NCI-H526 (cell line): ENCODE results near the gene PODNL1.
"Not testable (repeated sequence)": the region's sequence is repeated elsewhere in the genome, so short reads cannot be mapped to it uniquely, and the experiment has no call there.

Experiments used
- DNase-seq, 2 experiments: peaks; one replicate each; lab custom pipeline; 2025; lab: John Stamatoyannopoulos, UW

Gene PODNL1

GRCh38 chr19:13923194-13923987, 14.8 kb downstream of the PODNL1 start:
- no peak for DNase-seq

DNA sequence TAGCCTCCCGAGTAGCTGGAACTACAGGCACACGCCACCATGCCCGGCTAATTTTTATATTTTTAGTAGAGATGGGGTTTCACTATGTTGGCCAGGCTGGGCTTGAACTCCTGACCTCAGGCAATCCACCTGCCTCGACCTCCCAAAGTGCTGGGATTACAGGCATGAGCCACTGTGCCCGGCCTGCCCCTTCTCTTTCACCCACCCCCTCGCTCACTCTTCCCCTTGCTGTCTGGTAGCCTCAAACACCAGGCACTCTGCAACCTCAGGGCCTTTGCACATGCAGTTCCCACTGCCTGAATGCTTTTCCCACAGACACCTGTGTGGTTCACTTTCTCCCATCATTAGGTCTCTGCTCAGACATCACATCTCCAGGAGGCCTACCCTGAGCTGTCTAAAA, 16.1 kb downstream of the PODNL1 start:
- not testable (repeated sequence) for DNase-seq

DNA sequence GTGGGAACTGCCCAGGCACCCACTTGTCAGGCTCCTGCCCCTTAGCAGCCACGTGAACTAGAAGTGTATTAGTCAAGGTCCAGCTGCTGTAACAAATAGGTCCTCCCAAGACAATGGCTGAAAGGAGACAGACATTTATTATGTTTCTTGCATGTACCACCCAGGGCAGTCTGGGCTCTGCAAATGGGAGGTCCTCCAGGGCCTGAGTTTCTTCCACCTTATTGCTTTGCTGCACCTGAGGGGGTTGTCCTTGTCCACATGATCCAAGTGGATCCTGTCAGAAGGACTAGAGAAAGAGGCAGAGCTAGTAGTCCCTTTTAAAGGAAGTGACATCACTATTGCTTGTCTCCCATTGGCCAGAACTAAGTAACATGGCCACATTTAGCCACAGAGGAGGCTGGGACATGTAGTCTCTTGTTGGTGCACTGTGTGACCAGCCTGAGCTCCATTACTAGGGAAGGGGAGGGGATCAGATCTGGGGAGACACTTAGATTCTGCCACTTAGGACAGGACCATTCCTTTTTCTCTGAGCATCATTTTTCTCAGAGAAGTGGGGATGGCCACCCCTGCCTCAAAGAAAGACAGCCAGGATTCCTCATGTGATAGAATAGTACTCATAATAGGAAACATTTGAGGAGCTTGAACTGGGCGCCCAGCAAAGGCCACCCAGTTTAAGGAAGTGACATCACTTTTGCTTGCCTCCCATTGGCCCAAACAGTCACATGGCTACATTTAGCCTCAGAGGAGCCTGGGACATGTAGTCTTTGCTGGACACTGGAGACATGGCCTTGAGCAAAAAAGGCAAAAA, 17.1 kb downstream of the PODNL1 start:
- peak; percentile 33 to 56 for DNase-seq

DNA sequence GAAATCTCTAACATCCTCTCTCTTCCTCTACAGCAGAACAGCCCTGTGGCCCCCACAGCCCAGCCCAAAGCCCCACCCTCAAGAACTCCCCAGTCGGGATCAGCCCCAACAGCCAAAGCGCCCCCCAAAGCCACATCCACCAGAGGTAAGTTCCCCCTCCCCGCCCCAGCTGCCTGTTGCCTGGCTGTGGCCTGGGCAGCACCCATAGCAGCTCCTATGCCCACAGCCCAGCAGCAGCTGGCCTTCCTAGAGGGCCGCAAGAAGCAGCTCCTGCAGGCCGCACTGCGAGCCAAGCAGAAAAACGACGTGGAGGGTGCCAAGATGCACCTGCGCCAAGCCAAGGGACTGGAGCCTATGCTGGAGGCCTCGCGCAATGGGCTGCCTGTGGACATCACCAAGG, 17.7 kb downstream of the PODNL1 start:
- DNase-seq = no peak

- DNase-seq = no peak
These were observed 19.3 kb downstream of the PODNL1 start for GRCh38 chr19:13918726-13919411.

GRCh38 chr19:13917888-13918406, 20.3 kb downstream of the PODNL1 start:
- no peak for DNase-seq

DNA sequence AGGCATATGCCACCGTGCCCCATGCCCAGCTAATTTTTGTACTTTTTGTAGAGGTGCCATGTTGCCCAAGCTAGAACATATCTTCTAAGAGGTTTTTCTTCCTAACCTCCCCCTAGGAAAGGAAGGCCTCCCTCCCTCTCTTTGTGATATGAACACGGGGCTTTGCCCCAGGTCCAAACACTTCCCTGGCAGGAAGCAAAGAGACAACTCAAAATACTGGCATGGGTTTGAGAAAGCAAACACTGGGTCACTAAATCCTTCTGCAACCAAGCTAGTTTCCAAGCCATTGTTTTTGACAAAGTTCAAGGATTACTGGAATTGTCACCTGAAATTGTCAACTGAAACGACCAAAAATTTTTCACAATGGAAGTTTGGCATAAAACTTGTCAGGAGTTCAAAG, 23.4 kb downstream of the PODNL1 start:
- no peak for DNase-seq

GRCh38 chr19:13913352-13913751, 24.9 kb downstream of the PODNL1 start:
- DNase-seq = no peak

GRCh38 chr19:13909430-13909829, 28.8 kb downstream of the PODNL1 start:
- no peak for DNase-seq

- no peak for DNase-seq
These were observed 29.5 kb downstream of the PODNL1 start for GRCh38 chr19:13908674-13909073.

DNA sequence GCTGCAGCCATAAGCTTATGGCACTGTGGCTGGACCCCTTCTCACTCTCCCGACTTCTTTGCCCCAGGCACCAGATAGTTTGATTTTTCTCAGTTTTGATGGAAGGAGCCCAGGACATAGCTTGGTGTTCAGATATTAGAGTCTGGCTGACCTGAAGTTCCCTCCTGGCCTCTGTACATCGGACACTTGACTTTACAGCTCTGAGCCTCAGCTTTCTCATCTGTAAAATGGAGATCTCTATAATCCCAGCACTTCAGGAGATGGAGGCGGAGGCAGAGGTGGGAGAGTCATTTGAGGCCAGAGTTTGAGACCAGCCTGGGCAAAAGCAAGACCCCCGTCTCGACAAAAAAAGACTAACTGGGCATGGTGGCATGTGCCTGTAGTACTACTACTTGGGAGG, 31.3 kb downstream of the PODNL1 start:
- DNase-seq = no peak

GRCh38 chr19:13906521-13906904, 31.7 kb downstream of the PODNL1 start:
- no peak for DNase-seq

DNA sequence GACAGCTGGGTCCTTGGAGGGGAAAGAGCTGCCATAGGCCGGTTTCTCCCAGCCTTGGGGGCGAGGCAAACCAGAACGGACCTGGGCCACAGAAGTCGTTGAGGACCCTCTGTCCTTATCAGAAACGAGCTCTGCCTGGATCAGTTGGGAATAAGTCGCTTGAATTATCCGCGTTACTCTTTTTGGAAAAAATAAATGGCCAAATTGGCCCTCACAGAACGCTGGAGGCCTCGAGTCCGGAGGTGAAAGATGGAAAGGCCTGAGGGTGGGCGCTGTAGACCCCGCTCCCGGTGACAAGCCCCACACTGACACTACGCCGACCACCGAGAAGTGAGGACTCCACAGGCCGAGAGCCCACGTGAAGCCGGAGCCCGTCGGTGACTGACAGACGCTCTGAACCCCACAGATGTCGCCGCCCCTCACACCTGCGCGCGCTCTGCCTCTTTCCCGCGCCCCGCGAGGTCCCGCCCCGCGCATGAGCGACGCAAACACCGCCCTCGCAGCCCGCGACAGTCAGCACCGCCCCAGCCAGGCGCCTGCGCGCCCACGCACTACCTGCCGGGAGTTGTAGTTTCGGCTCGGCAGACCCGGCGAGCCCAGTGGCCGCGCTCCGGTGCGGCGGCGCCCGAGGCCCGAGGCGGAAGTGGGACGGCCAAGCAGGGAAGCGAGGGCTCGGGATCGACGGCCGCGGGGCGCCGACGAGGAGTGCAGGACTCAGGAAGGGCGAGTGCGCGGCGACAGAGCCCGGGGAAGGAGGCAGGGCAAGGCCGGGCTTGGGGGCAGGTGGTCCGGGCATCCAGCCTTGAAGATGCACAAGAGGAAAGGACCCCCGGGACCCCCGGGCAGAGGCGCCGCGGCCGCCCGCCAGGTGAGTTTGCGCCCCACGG, 32.3 kb downstream of the PODNL1 start, which contains the start of the genes BRME1 and CC2D1A:
BRME1 (minus strand) TSS at position 484 of the 887 bp plus-strand sequence. CDS start 1,225 bp downstream, outside the sequence.
CC2D1A (plus strand) TSS at position 568 of the 887 bp plus-strand sequence; CDS start at position 809, 241 bp downstream.
- DNase-seq = peak; percentile 60 to 92

- DNase-seq = no peak
These were observed 35.1 kb downstream of the PODNL1 start for GRCh38 chr19:13902993-13903555.

DNA sequence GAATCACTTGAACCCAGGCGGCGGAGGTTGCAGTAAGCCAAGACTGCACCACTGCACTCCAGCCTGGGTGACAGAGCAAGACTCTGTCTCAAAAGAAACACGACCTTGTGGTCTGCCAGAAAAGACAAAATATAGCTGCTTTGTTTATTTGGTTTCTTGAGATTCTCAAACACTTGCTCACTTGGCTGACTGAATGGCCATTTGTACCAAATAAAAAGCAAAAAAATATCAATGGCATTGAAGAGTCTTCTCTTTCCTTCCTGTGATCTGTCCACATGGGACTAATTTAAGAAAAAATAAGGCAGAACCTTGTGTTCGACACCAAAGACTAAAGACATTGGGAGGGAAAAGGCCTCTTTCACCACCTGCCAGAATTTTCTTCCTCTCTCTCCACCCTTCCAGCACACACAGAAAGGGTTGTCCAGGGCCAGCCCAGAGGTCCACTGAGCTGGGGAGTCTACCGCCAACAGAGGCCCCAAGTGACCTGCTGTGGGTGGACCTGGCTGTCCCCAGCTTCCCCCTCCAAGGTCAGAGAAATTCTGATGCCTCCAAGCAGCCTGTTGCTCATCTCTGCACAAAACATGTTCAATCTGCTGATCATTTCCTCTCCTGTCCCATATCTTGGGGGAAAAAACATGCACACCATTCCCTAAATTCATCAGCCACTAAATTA, 38.2 kb downstream of the PODNL1 start:
- DNase-seq = no peak

- no peak for DNase-seq
These were observed 38.8 kb downstream of the PODNL1 start for GRCh38 chr19:13899393-13899792.

- no peak for DNase-seq
These were observed 42.0 kb downstream of the PODNL1 start for GRCh38 chr19:13896227-13896626.

DNA sequence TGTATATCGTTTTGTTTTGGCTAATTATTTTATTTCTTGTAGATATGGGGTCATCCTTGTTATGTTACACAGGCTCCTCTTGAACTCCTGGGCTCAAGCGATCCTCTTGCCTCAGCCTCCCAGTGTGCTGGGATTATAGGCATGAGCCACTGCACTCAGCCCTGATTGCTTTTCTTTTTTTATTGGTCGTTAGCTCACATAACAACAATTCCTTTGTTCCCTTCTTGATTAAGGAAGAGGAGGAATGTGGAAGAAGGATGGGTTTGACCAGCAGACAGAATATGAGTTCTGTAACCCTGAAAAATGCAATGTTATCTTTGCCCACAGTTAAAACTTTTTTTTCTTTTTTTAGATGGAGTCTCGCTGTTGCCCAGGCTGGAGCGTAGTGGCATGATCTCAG, 43.7 kb downstream of the PODNL1 start:
- DNase-seq = no peak

DNA sequence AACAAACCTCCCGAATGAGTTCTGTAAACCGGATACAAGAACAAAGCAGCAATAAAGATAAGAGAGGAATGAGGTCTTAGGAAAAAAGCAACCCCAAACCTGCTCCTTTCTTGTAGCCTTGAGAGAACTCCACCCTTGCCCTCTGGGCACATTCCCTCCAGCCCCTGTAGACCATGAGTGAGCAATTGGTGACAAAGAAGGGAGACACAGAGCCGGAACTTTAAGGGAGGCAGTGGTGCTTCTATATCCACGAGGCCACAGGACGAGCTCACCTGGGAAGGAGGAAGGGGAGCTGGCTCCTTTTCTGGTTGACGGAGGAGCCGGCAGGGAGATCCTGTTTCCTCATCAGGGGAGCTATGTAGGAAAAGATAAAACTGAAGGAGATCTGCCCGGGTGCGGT, 45.3 kb downstream of the PODNL1 start:
- no peak for DNase-seq

DNA sequence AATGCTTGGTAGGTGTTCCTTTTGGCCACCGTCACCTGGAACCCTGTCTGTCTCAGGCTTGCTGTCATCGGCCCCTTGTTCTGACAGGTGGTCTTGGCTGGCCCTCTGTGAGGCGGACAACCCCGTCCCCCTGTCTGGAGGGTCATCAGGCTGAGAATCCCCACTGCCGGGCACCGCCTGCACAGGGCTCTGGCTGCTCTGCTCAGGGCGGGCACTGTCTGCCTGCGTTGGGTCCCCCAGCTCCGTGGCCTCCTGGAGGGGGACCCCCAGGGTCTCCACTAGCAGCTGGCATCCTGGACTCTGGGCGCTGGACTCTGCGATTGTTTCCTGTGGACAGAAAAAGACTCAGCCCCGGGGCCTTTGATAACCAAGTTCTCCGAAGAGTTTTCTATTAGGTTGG, 48.1 kb downstream of the PODNL1 start:
- DNase-seq = no peak
